Skin epidermis (tissue), 12 donors: ENCODE data around the gene RBMS1.

ENCODE experiments used
- H3K27ac ChIP-seq, 21 experiments: fragments of 200-600 bp; sonication (generic) in 11 of 21; one replicate each; pipeline ENCODE4 v1.5.0; 2020; ENCODE audit warnings: mild to moderate bottlenecking in 3 of 21, inconsistent platforms in 2 of 21, moderate library complexity in 2 of 21
- H3K4me3 ChIP-seq, 7 experiments: fragments of 200-600 bp; sonication (generic) in 2 of 7; one replicate each; pipeline ENCODE4 v1.5.0; 2020; ENCODE audit warnings: inconsistent platforms in 2 of 7, mild to moderate bottlenecking in 2 of 7, moderate library complexity in 1 of 7

The RBMS1 gene, protein sequence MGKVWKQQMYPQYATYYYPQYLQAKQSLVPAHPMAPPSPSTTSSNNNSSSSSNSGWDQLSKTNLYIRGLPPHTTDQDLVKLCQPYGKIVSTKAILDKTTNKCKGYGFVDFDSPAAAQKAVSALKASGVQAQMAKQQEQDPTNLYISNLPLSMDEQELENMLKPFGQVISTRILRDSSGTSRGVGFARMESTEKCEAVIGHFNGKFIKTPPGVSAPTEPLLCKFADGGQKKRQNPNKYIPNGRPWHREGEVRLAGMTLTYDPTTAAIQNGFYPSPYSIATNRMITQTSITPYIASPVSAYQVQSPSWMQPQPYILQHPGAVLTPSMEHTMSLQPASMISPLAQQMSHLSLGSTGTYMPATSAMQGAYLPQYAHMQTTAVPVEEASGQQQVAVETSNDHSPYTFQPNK

DNA sequence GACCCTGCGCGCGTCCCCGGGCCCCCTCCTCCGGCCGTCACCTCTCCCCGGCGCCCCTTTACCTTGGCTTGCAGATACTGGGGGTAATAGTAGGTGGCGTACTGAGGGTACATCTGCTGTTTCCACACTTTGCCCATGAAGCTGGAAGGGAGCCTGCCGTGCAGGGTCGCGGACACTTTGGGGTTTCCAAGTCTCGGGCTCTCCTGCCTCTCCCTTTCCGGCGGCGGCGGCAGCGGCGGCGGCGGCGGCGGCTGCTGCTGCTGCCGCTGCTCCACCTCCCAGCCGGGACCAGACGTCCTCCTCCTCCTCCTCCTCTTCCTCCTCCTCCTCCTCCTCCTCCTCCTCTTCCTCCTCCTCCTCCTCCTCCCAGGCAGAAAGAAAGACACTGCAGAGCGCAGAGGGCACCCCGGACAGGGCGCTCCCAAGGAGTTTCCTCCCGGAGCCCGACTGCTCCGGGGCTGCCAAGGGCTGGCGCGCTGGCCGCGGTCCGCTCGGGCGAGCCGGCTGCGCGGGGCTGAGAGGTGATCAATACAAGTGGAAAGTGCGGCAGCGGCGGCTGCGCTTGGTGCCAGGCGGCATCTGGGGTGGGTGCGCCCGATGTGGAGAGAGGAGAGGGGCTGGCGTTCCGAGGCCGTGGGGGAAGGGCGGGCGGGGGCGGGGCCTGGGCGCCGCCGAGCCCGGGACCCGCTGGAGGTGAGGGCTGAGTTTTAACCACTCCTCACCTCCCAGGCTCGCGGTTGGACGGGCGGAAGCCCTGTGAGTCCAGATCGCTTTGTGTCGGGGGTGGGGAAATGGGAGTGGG is at the start of gene RBMS1:
Gene RBMS1 (minus strand): TSS at position 581 of the 802 bp plus-strand sequence. CDS start 444 bp downstream, at position 137.
- H3K4me3 ChIP-seq = peak within 1 kb of the TSS; percentile 56 to 91 (median 86)
- H3K27ac ChIP-seq = peak within 1 kb of the TSS; percentile 83 to 99 (median 98)

DNA sequence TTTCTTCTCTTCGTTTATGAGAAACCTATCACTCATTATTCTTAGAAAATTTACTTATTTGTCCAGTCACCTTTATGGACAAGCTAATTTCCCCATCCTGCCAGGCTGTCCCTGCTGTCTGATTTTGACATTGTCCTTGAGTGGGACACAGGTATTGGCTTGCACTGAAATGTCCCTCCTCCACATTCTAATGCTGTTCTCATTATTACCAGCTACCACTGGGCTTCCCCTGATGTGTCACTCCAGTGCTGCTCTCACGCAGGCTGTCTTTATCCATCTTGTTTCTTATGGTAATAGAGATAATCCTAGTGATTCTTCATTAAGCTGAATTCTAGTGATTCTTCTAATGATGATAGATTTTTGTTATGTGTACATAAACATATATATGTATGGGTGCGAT is 48.1 kb upstream of the RBMS1 start:
- no peak overlapping the region for H3K4me3 ChIP-seq
- H3K27ac ChIP-seq = no peak overlapping the region

DNA sequence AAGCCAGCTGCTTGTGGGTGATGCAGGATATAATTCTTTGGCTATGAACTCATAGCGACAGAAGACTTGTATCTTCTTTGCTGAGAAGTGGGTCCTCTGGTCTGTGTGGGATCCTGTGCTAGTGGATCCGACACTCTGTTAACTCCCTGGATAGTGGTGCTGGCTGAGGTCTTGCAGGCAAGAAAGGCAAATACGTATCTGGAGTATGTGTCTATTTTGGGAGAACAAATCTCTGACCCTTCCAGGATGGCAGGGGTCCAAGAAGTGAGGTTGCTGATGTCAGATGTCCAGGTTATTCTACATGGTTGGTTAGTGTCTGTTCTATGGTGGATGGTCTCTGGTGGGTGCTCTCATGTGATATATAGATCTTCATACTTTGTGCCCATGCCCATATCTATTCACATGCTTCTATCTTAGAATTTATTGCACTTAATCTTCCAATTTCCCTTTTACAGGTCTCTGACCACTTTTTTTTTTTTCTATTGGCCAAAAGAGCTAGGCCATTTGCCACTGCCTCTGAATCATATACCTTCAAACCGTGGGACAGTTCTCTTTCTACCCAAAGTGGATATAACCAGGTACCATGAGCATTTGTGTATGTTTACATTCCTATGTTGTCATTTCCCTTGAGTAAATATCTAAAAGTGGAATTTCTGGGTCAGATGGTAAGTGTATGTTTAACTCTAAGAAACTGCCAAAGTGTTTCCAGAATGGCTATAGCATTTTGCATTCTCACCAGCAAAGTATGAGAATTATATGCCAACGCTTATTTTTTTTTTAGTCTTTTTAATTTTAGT is 45.1 kb upstream of the RBMS1 start:
- no peak overlapping the region for H3K4me3 ChIP-seq
- H3K27ac ChIP-seq = no peak overlapping the region

DNA sequence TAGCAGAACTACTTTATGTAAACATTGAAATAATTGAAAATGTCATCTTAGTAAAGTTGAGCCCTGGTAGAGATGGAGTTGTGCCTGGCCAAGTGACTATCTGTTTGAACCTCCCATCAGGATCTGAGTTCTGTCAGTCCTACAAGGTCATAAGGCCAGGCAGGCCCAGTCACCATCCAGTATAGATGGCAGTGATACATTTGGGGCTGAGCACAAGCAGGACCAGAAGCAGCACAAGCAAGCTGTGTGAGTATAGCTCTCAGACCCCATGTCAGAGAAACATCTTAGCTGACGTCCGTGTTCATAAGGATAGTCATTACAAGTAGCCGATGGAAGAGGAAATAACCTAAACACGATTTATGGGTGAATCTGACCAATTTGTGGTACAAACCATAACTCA is 44.5 kb upstream of the RBMS1 start:
- H3K27ac ChIP-seq = no peak overlapping the region

DNA sequence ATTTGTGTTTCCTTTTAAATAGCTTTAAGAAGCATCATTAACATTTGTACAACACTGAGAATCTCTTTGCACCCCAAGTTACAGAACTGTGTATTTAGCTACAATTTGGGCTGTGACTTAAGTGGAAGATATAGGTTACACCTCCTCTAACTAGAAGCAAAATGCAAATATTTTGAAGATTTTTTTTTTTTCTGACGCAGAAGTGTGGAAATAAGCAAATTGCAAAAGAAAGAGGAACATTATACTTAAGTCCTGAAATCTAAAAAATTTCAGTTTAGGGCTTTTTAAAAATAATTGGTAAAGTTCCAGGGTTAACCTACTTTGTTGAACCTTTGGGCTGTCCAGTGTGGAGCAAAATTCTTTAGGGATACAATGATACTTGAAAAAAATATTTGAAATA is 41.4 kb upstream of the RBMS1 start:
- Histone ChIP-seq H3K4me3 (no peak overlapping the region), H3K27ac (no peak overlapping the region)

More for the DNA sequence above, 44.5 kb upstream of the RBMS1 start:
- H3K4me3 ChIP-seq = no peak overlapping the region

DNA sequence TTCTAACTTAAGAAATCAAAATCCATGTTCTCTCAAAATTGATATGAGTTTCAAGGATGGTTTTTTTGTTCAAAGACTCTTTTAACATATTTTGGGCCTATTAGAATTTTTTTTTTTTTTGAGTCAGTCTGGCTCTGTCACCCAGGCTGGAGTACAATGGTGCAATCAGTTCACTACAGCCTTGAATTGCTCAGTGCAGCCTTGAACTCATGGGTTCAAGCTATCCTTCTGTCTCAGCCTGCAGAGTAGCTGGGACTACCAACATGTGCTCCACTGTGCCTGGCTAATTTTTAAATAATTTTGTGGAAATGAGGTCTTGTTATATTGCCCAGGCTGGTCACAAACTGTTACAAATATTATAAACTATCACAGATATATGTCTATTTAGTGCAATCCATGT is 40.6 kb upstream of the RBMS1 start:
- Histone ChIP-seq H3K27ac (no peak overlapping the region), H3K4me3 (no peak overlapping the region)

DNA sequence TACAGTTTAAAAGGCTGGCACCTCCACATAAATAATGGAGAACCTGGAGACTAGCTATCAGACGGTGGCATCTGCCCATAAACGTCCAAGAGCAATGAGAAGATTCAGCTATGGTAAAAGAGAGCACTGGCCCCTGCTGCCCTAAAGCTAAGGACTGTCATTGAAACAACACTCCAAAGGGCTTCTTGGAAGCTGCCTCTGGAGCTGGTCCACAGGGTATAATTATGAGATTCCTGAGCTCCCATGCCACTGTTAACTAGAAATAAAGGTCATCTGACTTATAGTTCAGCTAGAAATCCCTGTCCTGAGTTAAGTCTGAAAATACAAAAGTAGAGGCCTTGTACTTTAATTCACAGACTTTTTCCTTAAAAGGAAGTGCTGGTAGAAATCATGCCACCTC is 39.9 kb upstream of the RBMS1 start:
- Histone ChIP-seq H3K4me3 (no peak overlapping the region), H3K27ac (no peak overlapping the region)

DNA sequence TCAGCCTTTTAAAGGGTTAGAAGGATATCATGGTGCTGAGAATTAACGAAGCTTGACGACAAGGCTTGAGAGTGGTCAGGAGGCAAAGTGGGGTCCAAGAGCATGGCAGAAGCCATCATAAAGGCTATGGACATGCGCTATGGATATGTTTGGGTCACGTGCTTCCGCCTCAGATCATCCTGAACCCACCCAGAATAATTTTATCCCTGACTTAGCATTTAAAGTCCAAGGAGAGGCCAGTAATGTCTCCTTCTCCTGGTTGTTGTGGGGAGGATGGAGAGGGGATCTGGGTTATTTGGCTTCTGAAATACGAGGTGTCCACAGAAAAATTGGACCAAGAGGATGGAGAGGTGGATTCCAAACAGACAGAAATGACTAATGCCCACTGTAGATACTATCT is 38.8 kb upstream of the RBMS1 start:
- H3K4me3 ChIP-seq = no peak overlapping the region

DNA sequence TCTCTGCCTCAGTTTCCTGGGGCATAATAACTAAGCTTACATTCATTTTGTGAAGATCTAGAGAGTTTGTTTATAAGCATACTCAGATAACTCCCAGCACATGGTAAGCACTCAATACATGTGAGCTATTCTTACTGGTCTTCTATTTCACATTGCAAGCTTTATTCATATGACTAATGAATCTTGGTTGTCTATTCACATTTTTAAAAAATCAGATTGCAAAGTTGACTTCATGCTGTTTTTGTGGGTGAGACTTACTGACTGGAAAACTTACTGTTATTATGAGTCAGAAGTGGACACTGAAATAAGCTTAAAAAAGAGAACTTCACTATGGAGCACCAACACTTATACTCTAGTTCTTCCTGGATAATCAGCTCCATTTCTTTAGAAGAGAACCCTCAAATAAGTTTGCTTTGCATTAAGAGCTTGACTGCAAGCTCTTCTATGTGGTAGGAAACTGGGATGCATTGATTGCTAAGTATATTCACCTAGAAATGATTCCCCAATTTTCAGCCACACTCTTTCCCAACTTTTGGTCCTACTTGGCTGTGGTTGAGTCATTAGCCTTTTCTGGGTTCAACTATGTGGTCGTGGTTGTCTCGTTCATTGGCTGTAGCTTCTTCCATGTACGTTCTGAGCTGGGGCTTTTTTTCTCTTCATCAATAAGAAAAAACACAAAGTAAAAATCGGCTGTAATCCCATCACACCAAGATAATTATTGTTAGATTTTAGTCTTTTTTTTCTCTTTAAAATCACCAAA is 29.5 kb upstream of the RBMS1 start:
- Histone ChIP-seq H3K4me3 (no peak overlapping the region), H3K27ac (peak overlapping the region in 4 of 21 experiments; percentile 5 to 38 (median 20))

More for the DNA sequence above, 38.8 kb upstream of the RBMS1 start:
- no peak overlapping the region for H3K27ac ChIP-seq

DNA sequence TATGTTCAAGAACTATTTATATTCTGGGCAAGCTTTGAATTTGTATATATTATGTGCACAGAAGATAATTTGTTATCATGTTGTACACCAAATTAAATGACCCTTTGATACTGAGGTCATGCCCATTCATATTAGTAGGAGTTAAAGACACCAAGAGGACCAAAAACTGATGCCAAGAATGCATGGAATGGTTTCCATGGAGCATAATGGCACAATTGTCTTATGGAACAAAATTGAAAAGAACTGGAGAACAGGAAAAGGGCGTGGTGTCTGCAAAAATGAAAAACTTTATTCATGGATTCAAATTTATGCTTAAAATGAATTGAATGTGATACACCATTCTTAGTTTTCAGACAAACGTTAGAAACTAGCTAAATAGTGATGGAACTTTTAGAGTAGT is 24.1 kb upstream of the RBMS1 start:
- no peak overlapping the region for H3K4me3 ChIP-seq
- no peak overlapping the region for H3K27ac ChIP-seq

DNA sequence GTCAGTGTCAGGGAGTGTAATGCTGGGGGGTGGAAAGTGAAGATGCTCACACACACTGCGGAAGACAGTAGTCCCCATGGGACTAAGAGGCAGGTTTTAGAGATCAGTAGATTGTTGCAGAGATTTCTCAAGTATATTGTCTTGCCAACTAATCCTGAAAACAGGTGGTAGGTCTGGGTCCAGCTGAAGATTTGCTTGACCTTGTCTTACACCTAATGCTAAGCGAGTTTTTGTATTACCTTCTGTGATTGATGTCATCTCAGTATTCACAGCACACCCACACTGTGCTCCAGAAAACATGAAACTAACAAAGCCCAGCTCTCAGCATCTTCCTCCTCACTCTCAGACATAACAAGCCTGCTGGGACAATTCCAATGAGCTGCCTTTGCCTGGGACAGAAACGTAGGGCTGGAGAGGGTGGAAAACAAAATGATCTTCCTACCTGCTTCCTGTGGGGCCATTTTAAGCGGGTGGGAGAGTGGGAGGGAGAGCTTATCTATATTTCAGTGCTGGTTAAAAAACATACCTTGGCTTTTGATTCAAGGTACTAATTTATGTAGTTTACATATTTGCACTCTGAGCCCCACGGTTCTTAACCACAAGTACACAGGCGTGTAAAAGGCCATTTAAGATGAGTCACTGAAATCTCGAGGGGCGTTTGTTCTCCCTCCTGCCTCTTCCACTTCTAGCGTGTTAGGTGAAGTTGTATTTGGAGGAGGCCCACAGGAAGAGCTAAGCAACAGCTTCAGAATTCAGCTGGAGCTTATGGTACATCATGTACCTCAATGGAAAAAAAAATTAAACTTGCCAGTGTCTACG is 23.1 kb upstream of the RBMS1 start:
- H3K4me3 ChIP-seq = no peak overlapping the region
- H3K27ac ChIP-seq = no peak overlapping the region

DNA sequence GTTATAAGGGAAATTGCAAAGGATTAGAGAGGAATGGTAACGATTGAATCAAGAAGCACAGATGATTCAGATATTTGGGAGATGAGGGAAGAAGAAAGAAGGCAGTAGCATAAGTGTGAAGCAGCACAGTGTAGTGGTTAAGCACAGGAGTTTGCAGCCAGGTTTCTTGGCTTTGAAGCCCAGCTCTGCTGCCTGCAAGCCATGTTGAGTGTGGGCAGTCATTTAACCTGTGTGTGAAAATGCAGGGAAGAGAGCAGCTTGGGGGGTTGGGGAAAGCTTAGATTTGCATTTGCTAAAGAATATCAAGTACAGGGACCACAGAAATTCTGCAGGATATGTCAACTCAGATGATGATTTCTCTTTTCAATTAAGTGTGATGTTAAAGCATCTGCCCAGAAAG is 21.5 kb upstream of the RBMS1 start:
- Histone ChIP-seq H3K27ac (no peak overlapping the region), H3K4me3 (no peak overlapping the region)

DNA sequence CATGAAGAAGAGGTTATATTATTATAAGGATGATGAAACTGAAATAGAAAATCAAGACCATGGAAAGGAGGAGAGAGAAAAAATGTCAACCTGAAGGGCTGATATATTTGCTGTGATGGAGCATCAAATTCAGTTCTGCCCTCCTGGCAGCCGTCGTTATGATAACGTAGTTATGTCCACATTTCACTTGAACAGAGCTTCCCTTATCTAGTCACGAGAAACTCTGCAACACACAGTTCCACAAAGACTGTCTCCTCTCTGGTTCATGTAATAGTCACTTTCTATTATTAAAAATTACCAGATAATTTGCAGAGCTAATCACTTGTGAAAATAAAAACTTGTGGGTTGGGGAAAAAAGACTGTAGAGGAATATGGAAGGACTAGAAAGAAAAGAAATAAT is 19.5 kb upstream of the RBMS1 start:
- Histone ChIP-seq H3K27ac (no peak overlapping the region), H3K4me3 (no peak overlapping the region)

DNA sequence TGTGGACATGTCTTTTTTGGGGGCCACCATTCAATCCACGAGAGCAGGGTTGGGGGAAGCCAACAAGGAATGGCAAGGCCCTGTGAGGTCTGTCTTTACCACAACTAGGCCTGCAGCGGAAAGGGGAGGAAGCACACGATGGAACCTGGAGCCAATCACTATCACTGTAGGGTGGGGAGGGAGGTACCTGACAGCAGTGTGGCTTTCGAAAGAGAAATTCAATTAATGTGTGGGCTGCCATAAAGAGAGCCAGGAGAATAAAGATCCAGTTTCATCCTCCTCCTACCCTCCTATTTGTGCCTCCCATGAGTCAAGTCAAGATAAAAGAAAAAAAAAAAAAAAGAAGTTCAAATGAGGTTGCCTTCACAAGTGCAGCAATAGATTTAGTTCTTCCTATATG is 18.9 kb upstream of the RBMS1 start:
- H3K4me3 ChIP-seq = no peak overlapping the region
- no peak overlapping the region for H3K27ac ChIP-seq

DNA sequence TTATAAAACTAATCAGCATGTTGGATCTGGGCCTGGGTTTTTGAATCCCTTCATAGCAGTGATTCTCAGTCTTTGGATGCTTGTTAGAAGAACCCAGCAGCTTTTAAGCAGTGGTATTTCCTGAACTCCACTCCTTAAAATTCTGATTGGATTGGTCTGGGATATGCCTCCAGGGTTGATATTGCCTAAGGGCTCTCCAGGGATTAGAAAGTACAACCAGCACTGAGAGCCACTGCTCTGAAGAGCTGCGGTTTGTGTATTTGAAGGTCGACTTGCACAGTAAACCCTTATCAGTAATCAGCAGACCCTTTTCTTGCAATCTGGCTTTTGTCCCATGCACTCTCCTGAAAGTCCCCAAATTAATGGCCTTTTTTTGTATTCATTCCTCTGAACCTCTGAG is 17.0 kb upstream of the RBMS1 start:
- H3K27ac ChIP-seq = no peak overlapping the region
- no peak overlapping the region for H3K4me3 ChIP-seq

DNA sequence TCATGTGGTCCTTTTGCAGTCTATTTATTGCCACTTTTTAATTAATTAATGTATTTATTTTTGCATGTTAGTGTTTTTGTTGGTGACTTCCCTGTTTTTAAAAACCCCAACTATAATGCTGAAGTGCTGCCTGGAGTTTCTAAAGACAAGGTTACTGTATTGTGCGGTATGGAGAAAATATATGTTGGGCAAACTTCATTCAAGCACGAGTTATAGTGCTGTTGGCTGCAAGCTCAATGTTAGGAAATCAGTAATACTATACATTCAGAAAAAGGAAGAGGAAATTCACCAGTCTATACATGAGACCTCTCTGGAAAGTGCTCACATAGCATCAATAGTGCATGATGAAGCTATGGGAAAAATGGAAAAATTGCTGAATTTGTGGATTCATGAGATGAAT is 15.4 kb upstream of the RBMS1 start:
- Histone ChIP-seq H3K4me3 (no peak overlapping the region), H3K27ac (no peak overlapping the region)

DNA sequence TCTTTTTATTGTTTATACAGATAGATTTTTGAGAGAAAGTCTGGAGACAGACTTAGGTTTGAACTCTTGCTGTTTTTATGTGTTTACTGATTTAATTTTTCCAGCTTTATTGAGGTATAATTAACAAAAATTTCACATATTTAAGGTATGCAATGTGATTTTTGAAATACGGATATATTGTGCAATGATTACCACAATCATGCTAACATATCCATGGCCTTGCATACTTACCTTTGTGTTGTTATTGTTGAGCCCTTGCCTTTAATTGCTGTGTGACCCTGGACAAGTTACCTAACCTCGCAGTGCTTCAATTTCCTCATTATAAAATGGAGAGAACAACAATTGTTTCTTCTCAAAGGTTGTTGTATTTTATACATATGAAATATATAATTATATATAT is 13.9 kb upstream of the RBMS1 start:
- no peak overlapping the region for H3K27ac ChIP-seq
- no peak overlapping the region for H3K4me3 ChIP-seq

DNA sequence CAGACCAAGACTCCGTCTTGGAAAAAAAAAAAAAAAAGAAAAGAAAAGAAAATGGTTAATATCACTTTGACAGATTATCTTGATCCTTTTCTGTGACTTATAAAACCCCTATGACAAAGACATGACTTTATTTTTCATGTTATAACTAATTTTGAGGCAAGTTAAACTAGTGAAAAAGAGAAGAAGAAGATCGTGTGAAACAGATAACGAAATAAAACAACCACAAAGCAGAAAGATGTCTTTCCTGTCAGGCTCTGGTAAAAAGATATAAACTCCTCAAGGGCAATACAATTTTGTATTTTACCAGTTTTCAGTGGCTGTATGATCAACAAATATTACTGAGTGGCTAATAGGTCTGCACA is 13.4 kb upstream of the RBMS1 start:
- Histone ChIP-seq H3K4me3 (no peak overlapping the region), H3K27ac (peak overlapping the region in 1 of 21 experiments; percentile 47)
